ENCODE results near the gene DENND10. TPM values are rescaled to one million over a fixed set of nuclear protein-coding genes. Genes with fewer than 3 reads are reported as not detected.
"Not testable (repeated sequence)": the region's sequence is repeated elsewhere in the genome, so short reads cannot be mapped to it uniquely, and the experiment has no call there.

The DENND10 gene
- total RNA-seq, 1 experiment from 2014 or later, result 42.1 TPM

DNA sequence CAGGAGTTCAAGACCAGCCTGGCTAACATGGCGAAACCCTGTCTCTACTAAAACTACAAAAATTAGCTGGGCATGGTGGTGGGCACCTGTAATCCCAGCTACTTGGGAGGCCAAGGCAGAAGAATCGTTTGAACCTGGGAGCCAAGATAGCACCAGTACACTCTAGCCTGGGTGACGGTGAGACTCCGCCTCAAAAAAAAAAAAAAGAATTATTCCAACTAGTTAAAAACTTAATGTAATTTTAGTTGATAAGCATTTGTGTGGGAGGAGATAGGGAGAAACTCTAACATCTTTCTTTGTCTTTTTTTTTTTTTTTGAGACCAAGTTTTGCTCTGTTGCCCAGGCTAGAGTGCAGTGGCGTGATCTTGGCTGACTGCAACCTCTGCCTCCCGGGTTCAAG is 3.2 kb downstream of the DENND10 start:
- DNase-seq; H3K27me3 ChIP-seq; H3K4me3 ChIP-seq; H3K4me1 ChIP-seq; H3K27ac ChIP-seq; H3K9me3 ChIP-seq (replicated peaks): not testable (repeated sequence)
- H3K36me3 ChIP-seq, result peaks cover 14% of the 10 kb centered on the region

GRCh38 chr10:119107771-119108170 is 3.9 kb downstream of the DENND10 start:
- not testable (repeated sequence) for H3K27me3 ChIP-seq; H3K9me3 ChIP-seq (replicated peaks); H3K4me3 ChIP-seq; DNase-seq; H3K27ac ChIP-seq; H3K4me1 ChIP-seq
- H3K36me3 ChIP-seq, result peaks cover 14% of the 10 kb centered on the region

- no peak for DNase-seq
These were observed 8.1 kb downstream of the DENND10 start for GRCh38 chr10:119112056-119112455.

DNA sequence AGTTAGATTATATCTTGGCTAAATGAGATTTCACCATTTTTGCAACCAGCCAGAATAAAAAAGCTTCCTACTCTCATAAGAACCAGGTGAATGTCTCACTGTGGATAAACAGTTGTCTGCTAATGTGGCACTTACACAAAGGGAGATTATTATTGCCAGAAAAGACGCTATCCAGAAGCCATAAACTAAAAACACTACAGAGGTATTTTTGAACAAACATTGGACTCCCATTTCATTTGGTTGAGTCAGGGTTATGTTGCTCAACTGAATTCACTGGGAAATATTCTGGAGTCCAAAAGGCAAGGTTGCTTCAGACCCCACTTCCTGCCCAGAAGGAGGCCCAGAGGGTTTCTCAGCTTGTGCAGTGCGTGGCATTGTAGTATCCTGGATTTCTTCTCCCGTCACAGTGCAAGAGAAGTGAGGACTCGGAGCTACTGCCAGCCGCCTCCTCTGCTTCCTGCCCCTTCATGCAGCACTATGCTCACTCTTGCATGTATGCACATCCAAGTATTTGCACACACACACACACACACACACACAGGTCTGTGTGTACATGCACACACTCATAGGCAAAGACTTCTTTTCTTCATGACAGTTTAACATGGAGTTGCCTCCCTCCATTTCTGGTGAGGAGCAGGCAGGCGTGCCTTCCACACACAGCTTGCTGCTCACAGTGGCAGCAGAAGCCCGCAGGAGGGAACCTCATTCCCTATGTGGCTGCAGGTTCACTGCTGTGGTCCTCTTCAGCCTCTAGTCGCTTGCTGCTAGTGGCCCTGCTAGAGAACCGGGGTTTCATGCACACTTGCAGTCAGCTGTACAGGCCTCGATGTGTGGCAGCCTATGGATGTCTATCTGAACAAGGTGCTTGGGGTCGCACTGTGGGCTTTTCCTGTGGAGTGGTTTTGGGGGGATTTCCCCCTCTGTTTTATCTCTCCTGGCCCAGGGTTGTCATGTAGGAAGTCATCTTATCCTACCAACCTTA is 10.1 kb downstream of the DENND10 start:
- H3K4me1 ChIP-seq, result no peaks in the 10 kb centered on the region
- H3K9me3 ChIP-seq (replicated peaks), result no peaks in the 10 kb centered on the region
- no peak for DNase-seq
- H3K27ac ChIP-seq, result no peak overlapping the region
- no peak overlapping the region for H3K4me3 ChIP-seq
- H3K27me3 ChIP-seq, result no peaks in the 10 kb centered on the region
- peaks cover 24% of the 10 kb centered on the region for H3K36me3 ChIP-seq

More at GRCh38 chr10:119112056-119112455, 8.1 kb downstream of the DENND10 start:
- Histone ChIP-seq H3K36me3 (peaks cover 27% of the 10 kb centered on the region), H3K4me1 (no peaks in the 10 kb centered on the region), H3K27ac (no peak overlapping the region), H3K4me3 (no peak overlapping the region), H3K27me3 (no peaks in the 10 kb centered on the region), H3K9me3 (replicated peaks) (no peaks in the 10 kb centered on the region)

DNA sequence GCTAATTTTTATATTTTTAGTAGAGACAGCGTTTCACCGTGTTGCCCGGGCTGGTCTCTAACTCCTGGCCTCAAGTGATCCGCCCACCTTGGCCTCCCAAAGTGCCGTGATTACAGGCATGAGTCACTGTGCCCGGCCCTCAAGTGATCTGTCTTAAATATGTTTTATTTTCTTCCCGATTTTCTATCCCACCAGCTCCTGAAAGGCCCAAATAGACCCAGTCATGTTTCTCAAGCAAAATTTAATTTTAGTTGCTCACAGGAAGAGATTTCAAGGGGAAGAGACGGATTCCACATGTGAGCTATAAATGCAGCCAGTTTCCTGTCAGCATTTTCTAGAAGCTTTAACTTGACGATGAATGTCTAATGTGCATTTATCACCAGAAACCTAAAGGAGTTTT is 12.0 kb downstream of the DENND10 start:
- H3K36me3 ChIP-seq, result peaks cover 38% of the 10 kb centered on the region
- H3K27ac ChIP-seq, result no peak overlapping the region
- H3K27me3 ChIP-seq, result no peaks in the 10 kb centered on the region
- no peak for DNase-seq
- no peak overlapping the region for H3K4me3 ChIP-seq
- no peaks in the 10 kb centered on the region for H3K9me3 ChIP-seq (replicated peaks)
- no peaks in the 10 kb centered on the region for H3K4me1 ChIP-seq

GRCh38 chr10:119116326-119116951 is 12.5 kb downstream of the DENND10 start:
- no peak for DNase-seq
- H3K9me3 ChIP-seq (replicated peaks), result no peaks in the 10 kb centered on the region
- peaks cover 40% of the 10 kb centered on the region for H3K36me3 ChIP-seq
- H3K4me3 ChIP-seq, result no peak overlapping the region
- H3K27me3 ChIP-seq, result no peaks in the 10 kb centered on the region
- no peak overlapping the region for H3K27ac ChIP-seq
- H3K4me1 ChIP-seq, result no peaks in the 10 kb centered on the region

DNA sequence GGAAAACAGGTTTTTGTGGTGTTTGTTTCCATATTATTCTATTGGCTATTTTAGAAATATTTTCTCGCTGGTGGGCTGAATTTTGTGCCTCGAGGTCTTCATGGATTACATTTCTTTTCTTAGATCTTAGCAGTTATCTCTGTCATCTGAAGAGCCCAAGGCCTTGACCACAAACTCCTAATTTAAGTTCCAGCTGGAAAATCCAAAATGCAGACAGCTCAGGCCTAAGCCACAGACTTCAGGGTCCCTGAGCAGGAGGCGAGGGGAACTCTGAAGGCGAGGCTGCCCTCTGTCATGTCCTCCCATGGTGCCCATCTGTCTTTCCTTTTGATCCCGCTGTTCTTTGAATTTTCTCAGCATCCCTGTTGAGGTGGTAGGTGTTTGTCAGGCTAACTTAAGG is 14.3 kb downstream of the DENND10 start:
- H3K27me3 ChIP-seq, result no peaks in the 10 kb centered on the region
- no peak for DNase-seq
- no peak overlapping the region for H3K4me3 ChIP-seq
- H3K4me1 ChIP-seq, result no peaks in the 10 kb centered on the region
- no peaks in the 10 kb centered on the region for H3K9me3 ChIP-seq (replicated peaks)
- H3K36me3 ChIP-seq, result peaks cover 44% of the 10 kb centered on the region
- H3K27ac ChIP-seq, result no peak overlapping the region

DNA sequence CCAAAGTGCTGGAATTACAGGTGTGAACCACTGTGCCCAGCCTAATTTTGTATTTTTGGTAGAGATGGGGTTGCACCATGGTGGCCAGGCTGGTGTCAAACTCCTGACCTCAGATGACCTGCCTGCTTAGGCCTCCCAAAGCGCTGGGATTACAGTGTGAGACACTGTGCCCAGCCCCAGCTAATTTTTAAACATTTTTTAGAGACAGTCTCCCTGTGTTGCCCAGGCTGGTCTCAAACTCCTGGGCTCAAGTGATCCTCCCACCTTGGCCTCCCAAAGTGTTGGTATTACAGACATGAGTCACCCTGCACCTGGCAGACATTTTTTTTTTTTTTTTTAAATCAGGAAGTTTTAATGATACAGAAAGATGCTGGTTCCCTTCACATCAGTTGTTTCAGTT is 15.5 kb downstream of the DENND10 start:
- no peak for DNase-seq
- H3K27ac ChIP-seq, result no peak overlapping the region
- H3K4me1 ChIP-seq, result no peaks in the 10 kb centered on the region
- no peaks in the 10 kb centered on the region for H3K9me3 ChIP-seq (replicated peaks)
- H3K36me3 ChIP-seq, result peaks cover 36% of the 10 kb centered on the region
- no peak overlapping the region for H3K4me3 ChIP-seq
- no peaks in the 10 kb centered on the region for H3K27me3 ChIP-seq

GRCh38 chr10:119120413-119120867 is 16.5 kb downstream of the DENND10 start:
- no peaks in the 10 kb centered on the region for H3K27me3 ChIP-seq
- no peaks in the 10 kb centered on the region for H3K9me3 ChIP-seq (replicated peaks)
- H3K4me3 ChIP-seq, result no peak overlapping the region
- H3K27ac ChIP-seq, result no peak overlapping the region
- peaks cover 37% of the 10 kb centered on the region for H3K36me3 ChIP-seq
- DNase-seq, result no peak
- H3K4me1 ChIP-seq, result no peaks in the 10 kb centered on the region

- Histone ChIP-seq H3K4me1 (no peaks in the 10 kb centered on the region), H3K27me3 (no peaks in the 10 kb centered on the region), H3K27ac (no peak overlapping the region), H3K4me3 (no peak overlapping the region), H3K9me3 (replicated peaks) (no peaks in the 10 kb centered on the region), H3K36me3 (peaks cover 41% of the 10 kb centered on the region)
- no peak for DNase-seq
These were observed 17.0 kb downstream of the DENND10 start for GRCh38 chr10:119120875-119121274.

- peaks cover 40% of the 10 kb centered on the region for H3K36me3 ChIP-seq
- no peak for DNase-seq
- H3K9me3 ChIP-seq (replicated peaks), result no peaks in the 10 kb centered on the region
- no peaks in the 10 kb centered on the region for H3K27me3 ChIP-seq
- no peak overlapping the region for H3K4me3 ChIP-seq
- no peaks in the 10 kb centered on the region for H3K4me1 ChIP-seq
- H3K27ac ChIP-seq, result no peak overlapping the region
These were observed 22.0 kb downstream of the DENND10 start for GRCh38 chr10:119125942-119126341.

DNA sequence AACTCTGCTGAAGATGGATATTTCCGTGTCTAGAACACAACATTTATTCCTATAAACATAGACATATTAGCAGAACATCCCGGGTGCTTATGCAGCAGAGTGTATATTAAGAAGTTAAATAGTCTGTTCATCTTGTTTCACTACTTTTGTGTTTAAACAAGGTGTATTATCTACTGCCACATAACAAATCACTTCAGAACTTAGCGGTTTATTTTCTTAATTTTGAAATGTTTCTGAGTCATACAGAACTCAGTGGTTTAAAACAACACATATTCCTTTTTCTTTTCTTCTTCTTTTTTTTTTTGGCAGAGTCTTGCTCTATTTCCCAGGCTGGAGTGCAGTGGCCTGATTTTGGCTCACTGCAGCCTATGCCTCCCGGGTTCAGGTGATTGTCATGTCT is 25.8 kb downstream of the DENND10 start:
- Histone ChIP-seq H3K9me3 (replicated peaks) (no peaks in the 10 kb centered on the region), H3K4me3 (no peak overlapping the region), H3K4me1 (no peaks in the 10 kb centered on the region), H3K27ac (no peak overlapping the region), H3K36me3 (peaks cover 38% of the 10 kb centered on the region), H3K27me3 (no peaks in the 10 kb centered on the region)
- no peak for DNase-seq

DNA sequence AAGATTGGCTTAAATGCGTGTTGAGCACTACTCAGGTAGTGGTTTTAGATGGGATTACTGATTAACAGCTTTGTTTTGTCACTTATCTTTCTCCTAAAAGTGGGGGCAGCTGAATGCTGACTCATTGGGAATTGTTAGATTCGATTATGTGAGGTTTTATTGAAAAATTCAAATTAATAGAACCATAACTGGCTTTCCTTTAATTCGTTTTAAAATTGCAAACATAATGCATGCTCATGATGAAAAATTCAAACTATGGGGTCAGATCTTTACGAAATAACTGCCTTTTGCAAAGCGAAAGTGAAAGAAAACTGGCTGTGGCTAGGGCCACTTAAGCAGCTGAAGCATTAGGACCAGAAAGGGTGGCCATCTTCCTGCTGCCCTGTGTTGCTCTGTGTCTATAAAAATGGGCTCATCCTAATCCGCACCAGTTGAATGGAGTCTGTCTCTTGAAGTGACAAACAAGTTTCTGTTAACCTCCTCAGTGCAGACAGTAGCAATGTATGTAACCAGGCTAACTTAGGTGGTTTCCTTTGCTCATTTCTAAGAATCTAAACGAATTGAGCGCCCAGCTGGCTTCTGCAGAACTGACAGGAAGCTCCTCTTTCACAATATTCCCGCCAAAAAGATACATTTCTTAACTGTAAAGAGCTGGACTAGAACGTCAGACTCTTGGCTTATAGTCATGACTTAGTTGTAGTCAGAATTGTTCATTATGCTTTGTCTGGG is 27.8 kb downstream of the DENND10 start:
- H3K27me3 ChIP-seq, result no peaks in the 10 kb centered on the region
- no peak overlapping the region for H3K4me3 ChIP-seq
- DNase-seq, result no peak
- peak overlapping the region; percentile 20; the same call in 1 of the 2 replicates for H3K27ac ChIP-seq
- no peaks in the 10 kb centered on the region for H3K9me3 ChIP-seq (replicated peaks)
- peaks cover 37% of the 10 kb centered on the region for H3K36me3 ChIP-seq
- H3K4me1 ChIP-seq, result no peaks in the 10 kb centered on the region

- no peak overlapping the region for H3K4me3 ChIP-seq
- no peak for DNase-seq
- no peak overlapping the region for H3K27ac ChIP-seq
- H3K9me3 ChIP-seq (replicated peaks), result no peaks in the 10 kb centered on the region
- peaks cover 30% of the 10 kb centered on the region for H3K36me3 ChIP-seq
- no peaks in the 10 kb centered on the region for H3K27me3 ChIP-seq
- no peaks in the 10 kb centered on the region for H3K4me1 ChIP-seq
These were observed 28.8 kb downstream of the DENND10 start for GRCh38 chr10:119132521-119133345.
